Activated naive CD8-positive, alpha-beta T cell treated with anti-CD3 and anti-CD28 coated beads, Interleukin-2, amount 10 ng/mL, durations not matched to agents 7 days and 5 days (primary cell): Measurements from ENCODE around the gene GLCE. TPM values are rescaled to one million over a fixed set of nuclear protein-coding genes. Genes with fewer than 3 reads are reported as not detected.

Source experiments
- ATAC-seq: fragments of 150-1000 bp; cut with Tn5 transposase; one replicate; pipeline ENCODE4 v1.10.0; 2021; ENCODE audit warnings: low read depth, moderate library complexity
- POLR2A ChIA-PET: fragments of 350-600 bp; sonication (Branson Sonifier 250); formaldehyde crosslinking; loops from one replicate; lab custom pipeline; 2021; ENCODE audit warnings: antibody characterized with exemption; lab: Charles Lee
- DNase-seq: peaks from one replicate; pipeline ENCODE4 v3.0.0; 2021
- H3K27ac Mint-ChIP-seq: one replicate; pipeline ENCODE4 v1.8.0; 2022; ENCODE audit warnings: mild to moderate bottlenecking, mixed read lengths
- H3K27me3 Mint-ChIP-seq: one replicate; pipeline ENCODE4 v1.8.0; 2022; ENCODE audit warnings: mild to moderate bottlenecking, moderate library complexity, mixed read lengths
- H3K36me3 Mint-ChIP-seq: one replicate; pipeline ENCODE4 v1.8.0; 2021; ENCODE audit warnings: mild to moderate bottlenecking, mixed read lengths
- H3K4me1 Mint-ChIP-seq: one replicate; pipeline ENCODE4 v1.8.0; 2021; ENCODE audit warnings: mixed read lengths
- H3K4me3 Mint-ChIP-seq: one replicate; pipeline ENCODE4 v1.8.0; 2022; ENCODE audit warnings: mild to moderate bottlenecking, moderate library complexity, mixed read lengths
- H3K9me3 Mint-ChIP-seq: one replicate; pipeline ENCODE4 v1.8.0; 2021; ENCODE audit warnings: mixed read lengths
- total RNA-seq, 2 experiments: library from RNA; stranded (reverse); gene quantifications; one replicate each; pipeline ENCODE4 v1.2.3, GENCODE V29; 2021

The GLCE gene
- total RNA-seq, 2 experiments from 2014 or later, result 4.1 to 4.7 TPM

DNA sequence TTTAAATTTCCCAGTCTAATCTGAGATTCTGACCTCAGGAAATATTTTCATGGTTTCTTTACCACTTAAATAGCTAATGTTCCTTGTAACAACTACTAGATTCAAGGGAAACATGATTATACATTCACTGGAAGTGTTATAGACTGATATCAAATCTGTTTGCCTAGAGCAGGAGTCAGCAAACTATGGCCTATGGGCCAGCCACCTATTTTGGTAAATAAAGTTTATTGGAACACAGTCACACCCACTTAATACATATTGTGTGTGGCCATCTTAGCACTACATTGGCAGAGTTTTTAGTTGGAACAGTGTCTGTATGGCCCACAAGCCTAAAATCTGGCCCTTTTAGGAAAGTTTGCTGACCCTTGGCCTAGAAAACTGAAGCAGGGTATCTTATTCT lies 50.1 kb downstream of the GLCE start:
- no peak overlapping the region for H3K4me3 Mint-ChIP-seq
- ATAC-seq (no peak), DNase-seq (no peak)
- H3K9me3 Mint-ChIP-seq, result no peaks in the 10 kb centered on the region
- no peaks in the 10 kb centered on the region for H3K36me3 Mint-ChIP-seq
- no peak overlapping the region for H3K27ac Mint-ChIP-seq
- peaks cover 9% of the 10 kb centered on the region for H3K27me3 Mint-ChIP-seq
- peaks cover 9% of the 10 kb centered on the region for H3K4me1 Mint-ChIP-seq
- POLR2A ChIA-PET, result no interaction called here

DNA sequence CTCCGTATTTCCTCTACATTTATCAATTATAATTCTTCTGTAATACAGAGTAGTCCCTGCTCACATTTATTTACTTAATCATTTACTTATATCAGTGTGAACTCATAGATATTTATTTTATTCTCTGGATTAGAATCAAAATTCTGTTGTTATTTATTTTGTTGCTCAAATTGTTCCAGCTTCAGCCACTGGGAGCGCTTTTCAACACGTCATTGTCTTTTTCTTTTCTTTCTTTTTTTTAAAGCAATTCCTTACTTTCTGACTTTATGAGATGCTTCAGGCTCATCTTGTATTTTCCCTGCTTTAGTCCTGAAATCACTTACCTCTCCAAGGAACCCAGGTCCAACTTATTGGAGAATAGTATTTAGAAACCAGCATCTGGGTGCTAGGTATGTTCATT lies 53.4 kb downstream of the GLCE start:
- H3K27me3 Mint-ChIP-seq, result peaks cover 5% of the 10 kb centered on the region
- H3K27ac Mint-ChIP-seq, result no peak overlapping the region
- H3K36me3 Mint-ChIP-seq, result no peaks in the 10 kb centered on the region
- POLR2A ChIA-PET, result no interaction called here
- no peak for ATAC-seq
- no peak for DNase-seq
- no peaks in the 10 kb centered on the region for H3K9me3 Mint-ChIP-seq
- peaks cover 9% of the 10 kb centered on the region for H3K4me1 Mint-ChIP-seq
- no peak overlapping the region for H3K4me3 Mint-ChIP-seq

- H3K9me3 Mint-ChIP-seq, result no peaks in the 10 kb centered on the region
- no peaks in the 10 kb centered on the region for H3K36me3 Mint-ChIP-seq
- H3K27me3 Mint-ChIP-seq, result no peaks in the 10 kb centered on the region
- DNase-seq (no peak), ATAC-seq (no peak)
- no peaks in the 10 kb centered on the region for H3K4me1 Mint-ChIP-seq
- H3K4me3 Mint-ChIP-seq, result no peak overlapping the region
- POLR2A ChIA-PET, result no interaction called here
- H3K27ac Mint-ChIP-seq, result no peak overlapping the region
Measured at GRCh38 chr15:69215314-69216035, 55.0 kb downstream of the GLCE start.

GRCh38 chr15:69217381-69217780 lies 56.9 kb downstream of the GLCE start:
- H3K27ac Mint-ChIP-seq, result no peak overlapping the region
- DNase-seq (no peak), ATAC-seq (no peak)
- H3K27me3 Mint-ChIP-seq, result no peaks in the 10 kb centered on the region
- no peaks in the 10 kb centered on the region for H3K4me1 Mint-ChIP-seq
- no peak overlapping the region for H3K4me3 Mint-ChIP-seq
- H3K36me3 Mint-ChIP-seq, result no peaks in the 10 kb centered on the region
- H3K9me3 Mint-ChIP-seq, result no peaks in the 10 kb centered on the region
- POLR2A ChIA-PET, result no interaction called here

DNA sequence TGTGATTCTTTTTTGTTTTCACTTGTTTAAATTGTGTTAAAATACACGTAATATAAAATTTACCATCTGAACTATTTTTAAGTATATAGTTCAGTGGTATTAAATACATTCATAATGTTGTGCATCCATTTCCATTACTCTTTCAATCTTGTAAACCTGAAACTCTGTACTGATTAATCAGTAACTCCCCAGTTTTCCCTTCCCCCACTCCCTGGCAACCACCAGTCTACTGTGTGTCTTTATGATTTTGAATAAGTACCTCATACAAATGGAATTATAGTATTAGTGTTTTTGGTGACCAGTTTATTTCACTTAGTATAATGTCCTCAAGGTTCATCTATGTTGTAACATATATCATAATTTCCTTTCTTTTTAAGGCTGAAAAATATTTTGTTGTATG lies 59.3 kb downstream of the GLCE start:
- H3K27me3 Mint-ChIP-seq, result no peaks in the 10 kb centered on the region
- no peak overlapping the region for H3K4me3 Mint-ChIP-seq
- ATAC-seq, result no peak
- peaks cover 3% of the 10 kb centered on the region for H3K9me3 Mint-ChIP-seq
- POLR2A ChIA-PET, result no interaction called here
- H3K36me3 Mint-ChIP-seq, result peaks cover 6% of the 10 kb centered on the region
- H3K27ac Mint-ChIP-seq, result no peak overlapping the region
- no peak for DNase-seq
- H3K4me1 Mint-ChIP-seq, result no peaks in the 10 kb centered on the region

DNA sequence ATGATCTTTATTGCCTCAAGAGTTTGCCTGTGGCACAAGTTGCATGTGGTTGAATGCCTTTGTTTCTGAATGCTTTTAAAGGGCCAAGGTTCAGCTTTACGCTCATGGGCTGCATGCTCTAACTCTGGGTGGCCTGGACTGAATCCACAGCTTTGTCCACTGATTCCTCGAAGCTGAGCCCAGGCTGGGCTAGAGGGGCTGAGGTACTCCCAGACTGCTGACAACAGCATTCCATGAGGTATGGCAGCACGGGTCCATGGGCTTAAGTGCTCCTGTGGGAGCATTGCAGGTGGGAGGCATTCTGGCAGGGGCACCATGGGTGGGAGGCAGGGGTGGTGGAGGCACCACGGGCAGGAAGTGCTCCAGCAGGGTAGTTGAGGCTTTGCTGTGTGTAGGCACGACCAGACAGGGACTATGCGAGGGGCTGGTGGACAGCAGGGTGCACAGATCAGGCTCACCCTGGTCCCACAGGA lies 61.6 kb downstream of the GLCE start:
- POLR2A ChIA-PET, result no interaction called here
- ATAC-seq (no peak), DNase-seq (no peak)
- Mint-ChIP-seq H3K27me3 (no peaks in the 10 kb centered on the region), H3K9me3 (peaks cover 3% of the 10 kb centered on the region), H3K4me3 (no peak overlapping the region), H3K27ac (no peak overlapping the region), H3K4me1 (no peaks in the 10 kb centered on the region), H3K36me3 (peaks cover 6% of the 10 kb centered on the region)

DNA sequence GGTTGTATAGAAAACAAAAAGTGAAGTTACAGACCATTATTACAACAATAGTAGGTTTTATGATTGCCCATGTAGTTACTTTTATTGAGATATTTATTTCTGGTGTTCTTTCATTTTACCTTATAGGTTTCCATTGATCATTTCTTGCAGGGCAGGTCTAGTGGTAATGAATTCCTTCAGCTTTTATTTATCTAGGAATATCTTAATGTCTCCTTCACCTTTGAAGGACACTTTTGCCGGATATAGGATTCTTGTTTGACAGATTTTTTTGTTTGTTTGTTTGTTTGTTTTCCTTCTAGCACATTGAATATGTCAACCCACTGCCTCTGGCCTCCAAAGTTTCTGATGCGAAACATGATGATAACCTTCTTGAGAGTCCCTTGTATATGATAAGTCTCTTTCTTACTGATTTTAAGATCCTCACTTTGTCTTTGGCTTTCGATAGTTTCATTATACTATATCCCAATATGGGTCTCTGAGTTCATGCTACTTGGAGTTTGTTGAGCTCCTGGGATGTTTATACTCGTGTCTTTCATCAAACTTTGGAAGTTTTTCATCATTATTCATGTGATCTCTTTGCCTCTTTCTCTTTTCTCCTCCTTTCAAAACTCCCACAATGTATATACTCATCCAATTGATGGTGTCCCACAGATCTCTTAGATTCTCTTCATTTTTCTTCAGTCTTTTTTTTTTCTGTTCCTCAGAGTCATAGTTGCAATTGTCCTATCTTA lies 62.8 kb downstream of the GLCE start:
- ATAC-seq (no peak), DNase-seq (no peak)
- H3K4me1 Mint-ChIP-seq, result no peaks in the 10 kb centered on the region
- peaks cover 6% of the 10 kb centered on the region for H3K36me3 Mint-ChIP-seq
- no peaks in the 10 kb centered on the region for H3K27me3 Mint-ChIP-seq
- H3K9me3 Mint-ChIP-seq, result peaks cover 3% of the 10 kb centered on the region
- no peak overlapping the region for H3K27ac Mint-ChIP-seq
- POLR2A ChIA-PET, result no interaction called here
- H3K4me3 Mint-ChIP-seq, result no peak overlapping the region

DNA sequence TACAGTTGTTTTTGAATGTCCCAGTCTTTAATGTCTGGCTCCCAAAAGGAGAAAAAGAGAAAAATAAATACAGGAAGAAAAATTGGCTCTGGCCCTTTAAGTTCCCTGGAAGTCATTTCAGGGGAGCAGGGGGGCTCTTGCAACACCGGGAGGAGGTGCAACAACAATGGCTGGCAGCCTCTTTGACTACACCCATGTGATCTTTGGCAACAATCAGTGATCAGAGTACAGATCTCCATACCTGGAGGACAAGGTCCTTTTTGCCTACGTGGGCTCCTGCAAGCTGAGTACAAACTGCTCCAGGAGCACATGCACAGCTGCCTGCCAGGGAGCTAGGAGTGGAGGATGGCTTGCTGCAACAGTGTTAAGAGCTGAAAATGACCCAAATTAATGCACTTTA lies 63.9 kb downstream of the GLCE start:
- H3K4me1 Mint-ChIP-seq, result no peaks in the 10 kb centered on the region
- POLR2A ChIA-PET, result no interaction called here
- H3K27ac Mint-ChIP-seq, result no peak overlapping the region
- H3K27me3 Mint-ChIP-seq, result no peaks in the 10 kb centered on the region
- no peak for DNase-seq
- peaks cover 3% of the 10 kb centered on the region for H3K9me3 Mint-ChIP-seq
- H3K36me3 Mint-ChIP-seq, result peaks cover 6% of the 10 kb centered on the region
- ATAC-seq, result no peak
- no peak overlapping the region for H3K4me3 Mint-ChIP-seq

- Mint-ChIP-seq H3K27ac (no peak overlapping the region), H3K9me3 (peaks cover 3% of the 10 kb centered on the region), H3K4me3 (no peak overlapping the region), H3K4me1 (no peaks in the 10 kb centered on the region), H3K36me3 (peaks cover 6% of the 10 kb centered on the region), H3K27me3 (no peaks in the 10 kb centered on the region)
- ATAC-seq, result no peak
- DNase-seq, result no peak
- POLR2A ChIA-PET, result no interaction called here
Measured at GRCh38 chr15:69225355-69226022, 65.1 kb downstream of the GLCE start.

- H3K27ac Mint-ChIP-seq, result no peak overlapping the region
- H3K4me1 Mint-ChIP-seq, result no peaks in the 10 kb centered on the region
- peaks cover 6% of the 10 kb centered on the region for H3K36me3 Mint-ChIP-seq
- no peak for ATAC-seq
- POLR2A ChIA-PET, result interaction anchor here (0.7 kb wide), 1 partner anchor 1955 kb away, joined by 4 read pairs; no protein-coding TSS in a partner anchor
- no peaks in the 10 kb centered on the region for H3K27me3 Mint-ChIP-seq
- no peak for DNase-seq
- H3K9me3 Mint-ChIP-seq, result peaks cover 3% of the 10 kb centered on the region
- H3K4me3 Mint-ChIP-seq, result no peak overlapping the region
Measured at GRCh38 chr15:69226023-69226355, 65.6 kb downstream of the GLCE start.

- Mint-ChIP-seq H3K27me3 (no peaks in the 10 kb centered on the region), H3K9me3 (no peaks in the 10 kb centered on the region), H3K4me1 (no peaks in the 10 kb centered on the region), H3K27ac (no peak overlapping the region), H3K36me3 (no peaks in the 10 kb centered on the region), H3K4me3 (no peak overlapping the region)
- DNase-seq (no peak), ATAC-seq (no peak)
- POLR2A ChIA-PET, result no interaction called here
Measured at GRCh38 chr15:69232144-69232543, 71.7 kb downstream of the GLCE start.

DNA sequence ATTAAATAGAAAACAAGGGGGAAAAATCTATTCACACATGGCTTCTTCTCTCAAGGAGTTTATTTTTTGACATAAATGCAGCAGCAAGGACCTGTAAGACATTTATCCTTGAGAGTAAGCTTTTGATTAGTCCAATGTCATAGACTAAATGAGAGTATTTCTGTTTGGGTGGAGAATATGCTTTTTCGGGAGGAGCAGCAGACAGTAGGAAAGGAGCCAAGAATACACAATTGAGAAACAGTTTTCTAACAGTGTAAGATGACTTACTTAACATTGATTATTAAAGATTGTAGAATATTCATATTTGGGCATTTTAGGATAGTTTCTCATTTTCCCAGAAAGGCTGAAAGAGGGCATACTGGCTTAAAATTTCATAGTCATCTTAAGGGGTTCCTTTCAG lies 72.3 kb downstream of the GLCE start:
- no peaks in the 10 kb centered on the region for H3K27me3 Mint-ChIP-seq
- H3K27ac Mint-ChIP-seq, result no peak overlapping the region
- H3K9me3 Mint-ChIP-seq, result no peaks in the 10 kb centered on the region
- H3K36me3 Mint-ChIP-seq, result no peaks in the 10 kb centered on the region
- no peak overlapping the region for H3K4me3 Mint-ChIP-seq
- no peak for DNase-seq
- no peaks in the 10 kb centered on the region for H3K4me1 Mint-ChIP-seq
- POLR2A ChIA-PET, result no interaction called here
- no peak for ATAC-seq

DNA sequence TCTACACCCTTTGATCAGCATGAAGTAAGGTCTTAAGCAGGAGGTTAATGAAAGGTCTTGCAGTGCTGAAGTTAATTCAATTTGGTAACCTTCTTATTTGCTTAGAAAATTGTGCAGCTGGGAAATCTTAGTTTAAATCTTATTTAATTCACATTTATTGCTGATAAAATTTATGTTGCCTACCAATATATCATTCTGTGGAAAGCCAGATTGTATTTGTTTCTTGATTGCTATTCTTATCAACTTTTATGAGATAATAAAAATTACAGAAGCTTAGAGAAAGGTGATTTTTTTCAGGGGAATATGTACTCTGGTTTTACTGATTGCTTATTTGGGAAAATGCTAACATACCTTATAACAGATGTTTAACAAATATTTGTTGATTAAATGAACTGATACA lies 74.2 kb downstream of the GLCE start:
- no peak for DNase-seq
- ATAC-seq, result no peak
- Mint-ChIP-seq H3K9me3 (no peaks in the 10 kb centered on the region), H3K36me3 (no peaks in the 10 kb centered on the region), H3K4me3 (no peak overlapping the region), H3K4me1 (no peaks in the 10 kb centered on the region), H3K27ac (no peak overlapping the region), H3K27me3 (no peaks in the 10 kb centered on the region)
- POLR2A ChIA-PET, result no interaction called here

DNA sequence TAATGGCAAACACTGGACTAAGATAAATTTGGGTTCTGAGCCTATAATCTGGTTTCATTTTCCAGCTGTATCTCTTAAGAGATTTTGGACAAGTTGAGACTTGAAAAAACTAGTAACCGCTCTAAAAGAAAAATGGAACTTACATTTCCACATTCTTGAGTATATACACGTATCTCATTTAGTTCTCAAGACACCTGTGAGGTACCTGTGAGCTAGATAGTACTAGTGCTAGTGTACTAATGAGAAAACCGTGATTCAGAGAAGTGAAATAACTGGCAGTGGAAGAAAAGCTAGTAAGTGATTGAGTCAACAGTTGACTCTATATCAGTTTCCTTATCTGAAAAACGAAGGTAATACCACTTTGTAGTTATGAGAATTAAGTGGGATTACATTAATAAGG lies 76.1 kb downstream of the GLCE start:
- no peak for DNase-seq
- H3K27ac Mint-ChIP-seq, result no peak overlapping the region
- no peak overlapping the region for H3K4me3 Mint-ChIP-seq
- ATAC-seq, result no peak
- H3K27me3 Mint-ChIP-seq, result no peaks in the 10 kb centered on the region
- H3K9me3 Mint-ChIP-seq, result no peaks in the 10 kb centered on the region
- H3K4me1 Mint-ChIP-seq, result no peaks in the 10 kb centered on the region
- POLR2A ChIA-PET, result no interaction called here
- no peaks in the 10 kb centered on the region for H3K36me3 Mint-ChIP-seq
